Endometrium (tissue), 2 donors: ENCODE results near the gene FLT3.
"Not testable (repeated sequence)": the region's sequence is repeated elsewhere in the genome, so short reads cannot be mapped to it uniquely, and the experiment has no call there.

Experiments
- FAIRE-seq: peaks from 2 replicates; lab custom pipeline; 2012; peaks lifted over from hg19 to GRCh38; lab: Jason Lieb, UNC
- donor health status: control.
- donor health status: control.

Gene FLT3

GRCh38 chr13:28100150-28101121, at the start of gene FLT3:
FLT3 (minus strand) TSS chr13:28100576; CDS start chr13:28100510, 66 bp downstream.
- FAIRE-seq = no peak

DNA sequence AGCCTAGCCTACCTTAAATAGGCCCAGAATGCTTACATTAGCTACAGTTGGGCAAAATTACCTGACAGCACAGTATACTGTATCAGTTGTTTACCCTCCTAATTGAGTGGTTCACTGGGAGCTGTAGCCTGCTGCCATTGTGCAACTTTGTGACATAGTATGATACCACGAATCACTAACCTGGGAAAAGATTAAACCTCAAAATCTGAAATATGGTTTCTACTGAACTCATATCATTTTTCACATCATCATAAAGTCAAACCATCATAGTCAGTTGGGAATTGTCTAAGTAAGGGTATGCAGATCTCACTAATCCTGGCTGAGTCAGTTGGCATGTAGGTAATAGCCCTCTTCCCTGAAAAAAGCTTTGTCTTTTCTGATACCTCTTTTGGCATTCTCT, 47.1 kb upstream of the FLT3 start:
- no peak for FAIRE-seq

- no peak for FAIRE-seq
These were observed 44.7 kb upstream of the FLT3 start for GRCh38 chr13:28145049-28145448.

DNA sequence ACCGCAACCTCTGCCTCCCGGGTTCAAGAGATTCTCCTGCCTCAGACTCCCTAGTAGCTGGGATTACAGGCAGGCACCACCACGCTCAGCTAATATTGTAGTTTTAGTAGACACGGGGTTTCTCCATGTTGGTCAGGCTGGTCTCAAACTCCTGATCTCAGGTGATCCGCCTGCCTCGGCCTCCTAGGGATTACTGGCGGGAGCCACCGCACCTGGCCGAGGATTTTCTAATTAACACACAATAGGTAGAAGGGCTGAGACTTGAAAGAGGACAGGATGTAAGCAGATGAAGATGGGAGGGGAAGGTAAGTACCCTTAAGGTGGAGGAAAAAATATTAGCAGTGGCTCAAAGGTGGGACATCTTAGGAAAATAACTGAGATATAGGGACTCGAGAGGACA, 41.2 kb upstream of the FLT3 start:
- FAIRE-seq = not testable (repeated sequence)

- FAIRE-seq = no peak
These were observed 40.2 kb upstream of the FLT3 start for GRCh38 chr13:28140433-28141125.

DNA sequence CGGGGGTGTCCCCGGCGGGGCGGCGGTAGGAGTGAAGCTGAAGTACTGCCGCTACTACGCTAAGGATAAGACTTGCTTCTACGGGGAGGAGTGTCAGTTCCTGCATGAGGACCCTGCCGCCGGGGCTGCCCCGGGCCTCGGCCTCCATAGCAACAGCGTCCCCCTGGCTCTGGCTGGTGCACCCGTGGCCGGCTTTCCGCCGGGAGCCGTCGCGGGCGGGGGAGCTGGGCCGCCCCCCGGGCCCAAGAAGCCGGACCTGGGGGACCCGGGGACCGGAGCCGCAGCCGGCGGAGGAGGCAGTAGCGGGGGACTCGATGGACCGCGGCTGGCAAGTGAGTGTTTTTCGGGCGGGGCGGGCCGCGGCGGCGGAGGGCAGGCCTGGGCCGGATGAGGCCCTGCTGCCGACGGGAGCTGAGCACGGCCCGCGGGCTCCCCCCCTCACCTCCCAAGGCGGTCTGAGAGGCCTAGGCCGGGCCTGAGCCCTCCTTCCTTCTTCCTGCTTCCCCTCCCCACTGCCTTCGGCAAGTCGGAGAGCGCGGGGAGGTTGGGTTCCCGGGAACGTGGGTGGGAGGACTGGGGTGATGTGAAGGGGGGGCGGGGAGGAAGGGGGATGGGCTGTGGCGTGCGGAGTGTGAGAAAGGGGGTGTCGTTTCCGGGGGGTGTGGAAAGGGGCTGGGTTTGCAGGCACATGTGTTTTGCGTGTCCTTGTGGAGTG, 38.5 kb upstream of the FLT3 start:
- FAIRE-seq = no peak

DNA sequence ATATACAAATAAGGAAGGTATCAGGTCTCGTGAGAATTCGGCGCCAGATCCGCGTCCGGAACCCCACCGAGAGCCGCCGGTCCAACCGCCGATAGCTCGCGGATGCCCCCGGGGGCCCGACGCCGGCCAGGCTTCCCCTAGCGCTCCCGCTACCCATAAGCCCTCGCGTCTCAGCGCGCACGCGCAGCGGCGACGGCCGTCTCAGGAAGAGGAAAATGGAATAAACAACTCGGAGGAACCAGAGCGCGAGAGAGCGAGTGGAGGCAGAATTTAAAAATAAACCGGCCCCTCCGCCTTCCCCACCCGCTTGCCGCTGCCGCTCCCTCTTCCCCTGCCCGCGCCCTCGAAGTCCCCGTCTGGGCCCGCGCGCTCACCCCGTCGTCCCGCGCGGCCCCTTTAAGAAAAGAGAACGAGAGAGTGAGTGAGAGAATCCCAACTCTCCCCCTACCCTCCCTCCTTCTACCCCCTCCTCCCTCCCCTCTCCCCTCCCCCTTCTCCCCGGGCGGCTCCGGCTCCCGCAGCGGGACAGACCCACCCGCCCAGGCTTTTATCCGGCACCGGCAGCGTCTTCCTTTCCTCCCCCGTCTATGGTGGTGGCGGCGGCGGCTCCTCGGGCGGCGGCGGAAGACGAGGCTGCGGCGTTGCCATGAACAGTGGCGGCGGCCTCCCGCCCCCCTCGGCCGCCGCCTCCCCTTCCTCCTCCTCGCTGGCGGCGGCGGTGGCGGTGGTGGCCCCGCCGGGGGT, 37.8 kb upstream of the FLT3 start, which contains the start of gene PAN3:
TSS of gene PAN3 (plus strand) at position 534 of the 744 bp plus-strand sequence. CDS start at position 647, 113 bp downstream.
- FAIRE-seq = no peak

- no peak for FAIRE-seq
These were observed 37.2 kb upstream of the FLT3 start for GRCh38 chr13:28137596-28137995.

DNA sequence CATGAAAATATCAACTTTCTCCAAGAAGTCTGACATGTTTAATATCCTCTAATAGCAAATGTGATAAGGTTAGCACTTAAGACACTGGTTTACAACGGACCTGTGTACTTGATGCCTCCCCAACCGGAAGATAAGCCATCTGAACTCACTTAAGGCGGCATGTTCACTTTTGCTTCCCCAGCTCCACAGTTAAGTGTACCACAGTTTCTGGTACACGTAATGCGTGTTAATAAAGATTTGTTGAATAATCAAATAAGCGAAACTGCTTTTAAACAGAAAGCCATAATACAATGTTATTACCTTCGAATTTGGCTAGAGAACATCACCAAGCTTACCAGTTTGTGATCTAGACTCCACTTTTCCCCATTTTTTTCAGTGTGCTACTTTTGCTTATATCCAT, 36.5 kb upstream of the FLT3 start:
- FAIRE-seq = no peak

DNA sequence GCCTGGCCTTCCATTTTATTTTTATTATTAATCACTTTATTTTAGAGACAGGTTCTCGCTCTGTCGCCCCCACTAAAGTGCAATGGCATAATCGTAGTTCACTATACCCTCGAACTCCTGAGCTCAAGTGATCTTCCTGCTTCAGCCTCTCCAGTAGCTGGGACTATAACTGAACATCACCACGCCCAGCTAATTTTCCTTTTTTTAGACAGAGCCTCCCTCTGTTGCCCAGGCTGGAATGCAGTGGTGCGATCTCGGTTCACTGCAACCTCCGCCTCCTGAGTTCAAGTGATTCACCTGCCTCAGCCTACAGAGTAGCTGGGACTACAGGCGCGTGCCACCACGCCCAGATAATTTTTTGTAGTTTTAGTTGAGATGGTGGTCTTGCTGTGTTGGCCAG, 31.3 kb upstream of the FLT3 start:
- FAIRE-seq = no peak

DNA sequence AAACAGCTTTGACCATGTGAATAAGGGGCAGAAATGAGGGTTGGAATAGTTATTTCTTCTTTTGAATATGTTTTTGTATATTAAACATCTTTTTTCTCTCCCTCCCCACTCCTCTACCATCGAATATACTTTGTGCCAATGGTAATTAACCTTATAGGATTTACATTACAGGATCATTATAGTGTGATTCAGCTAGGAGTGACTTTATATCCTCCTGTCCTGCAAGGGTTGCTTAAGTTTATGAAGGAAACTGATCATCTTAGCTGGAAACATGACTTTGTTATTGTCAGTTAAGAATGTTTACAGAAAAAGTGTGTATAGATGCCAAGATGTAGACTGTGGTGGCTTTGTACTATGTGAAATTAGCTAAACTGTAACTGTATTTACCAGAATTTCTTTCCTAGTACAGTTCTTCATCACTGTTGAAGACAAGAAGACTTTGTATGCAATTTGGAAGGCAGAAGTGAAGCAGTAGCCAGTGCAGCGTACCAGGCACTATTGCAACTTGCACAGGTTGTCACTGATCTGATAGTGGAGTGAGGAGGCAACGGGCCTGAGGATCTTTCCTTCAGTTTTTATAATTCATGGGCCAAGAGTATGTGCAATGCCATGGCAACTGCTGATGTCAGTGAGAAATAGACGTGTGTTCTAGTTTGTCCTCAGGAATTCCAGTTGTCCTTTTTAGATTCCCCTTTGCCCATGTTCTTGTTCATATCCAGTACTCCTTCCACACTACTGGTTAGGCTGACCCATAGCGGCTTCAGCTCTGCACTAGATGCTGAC, 29.7 kb upstream of the FLT3 start:
- no peak for FAIRE-seq

DNA sequence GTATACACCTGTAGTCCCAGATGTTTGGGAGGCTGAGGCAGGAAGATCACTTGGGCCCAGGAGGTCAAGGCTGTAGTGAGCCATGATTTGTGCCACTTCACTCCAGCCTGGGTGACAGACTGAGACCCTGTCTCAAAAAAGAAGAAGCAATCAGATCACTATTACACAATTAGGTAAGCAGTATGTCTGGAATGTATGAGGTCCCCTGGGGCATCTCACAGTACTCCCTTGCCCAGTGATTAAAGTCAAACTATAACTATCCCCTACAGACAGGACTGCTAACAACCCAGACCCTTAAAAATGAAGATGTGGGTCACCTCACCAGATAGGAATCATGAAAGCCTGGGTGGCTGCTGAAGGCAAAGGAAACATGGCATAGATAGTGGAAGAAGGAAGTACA, 28.6 kb upstream of the FLT3 start:
- no peak for FAIRE-seq

GRCh38 chr13:28128030-28128429, 27.7 kb upstream of the FLT3 start:
- FAIRE-seq = no peak

DNA sequence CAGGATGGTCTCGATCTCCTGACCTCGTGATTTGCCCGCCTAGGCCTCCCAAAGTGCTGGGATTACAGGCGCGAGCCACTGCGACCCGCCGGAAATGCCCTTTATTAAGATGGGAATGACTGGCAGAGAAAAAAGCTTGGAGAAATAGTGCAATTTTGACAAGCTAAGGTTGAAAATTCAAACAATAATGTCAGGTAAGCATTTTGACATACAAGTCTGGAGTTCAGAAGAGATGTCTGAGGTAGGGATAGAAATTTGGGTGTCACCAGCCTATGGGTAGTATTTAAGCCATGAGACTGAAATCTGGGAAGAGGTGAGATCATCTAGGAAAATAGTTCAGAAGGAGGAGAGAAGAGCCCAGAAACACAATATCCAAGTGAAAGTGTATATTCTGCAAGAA, 20.8 kb upstream of the FLT3 start:
- no peak for FAIRE-seq

GRCh38 chr13:28120317-28120716, 19.9 kb upstream of the FLT3 start:
- FAIRE-seq = no peak

DNA sequence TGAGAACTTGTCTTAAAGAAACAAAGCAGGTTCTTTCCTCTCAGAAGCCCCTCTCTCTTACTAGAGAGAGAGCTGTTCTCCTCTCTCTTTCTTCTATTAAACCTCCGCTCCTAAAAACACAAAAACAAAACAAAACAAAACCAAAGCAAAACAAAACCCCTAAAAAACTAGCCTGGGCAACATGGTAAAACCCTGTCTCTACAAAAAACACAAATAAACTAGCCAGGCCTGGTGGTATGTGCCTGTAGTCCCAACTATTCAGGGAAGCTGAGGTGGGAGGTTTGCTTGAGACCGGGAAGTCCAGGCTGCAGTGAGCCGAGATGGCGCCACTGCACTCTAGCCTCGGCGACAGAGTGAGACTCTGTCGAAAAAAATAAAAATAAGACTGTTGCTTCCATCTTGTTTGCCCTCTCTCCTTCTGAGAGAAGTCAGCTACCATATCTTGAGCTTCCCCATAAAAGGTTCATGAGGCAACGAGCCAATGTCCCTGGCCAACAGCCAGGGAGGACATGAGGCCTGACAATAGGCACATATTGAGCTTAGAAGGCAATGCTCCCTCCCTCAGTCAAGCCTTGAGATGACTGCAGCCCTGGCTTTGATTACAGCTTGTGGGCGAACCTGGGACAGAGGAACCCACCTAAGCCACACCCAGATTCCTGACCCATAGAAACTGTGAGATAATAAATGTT, 17.5 kb upstream of the FLT3 start:
- no peak for FAIRE-seq

GRCh38 chr13:28116736-28117135, 16.4 kb upstream of the FLT3 start:
- FAIRE-seq = no peak

DNA sequence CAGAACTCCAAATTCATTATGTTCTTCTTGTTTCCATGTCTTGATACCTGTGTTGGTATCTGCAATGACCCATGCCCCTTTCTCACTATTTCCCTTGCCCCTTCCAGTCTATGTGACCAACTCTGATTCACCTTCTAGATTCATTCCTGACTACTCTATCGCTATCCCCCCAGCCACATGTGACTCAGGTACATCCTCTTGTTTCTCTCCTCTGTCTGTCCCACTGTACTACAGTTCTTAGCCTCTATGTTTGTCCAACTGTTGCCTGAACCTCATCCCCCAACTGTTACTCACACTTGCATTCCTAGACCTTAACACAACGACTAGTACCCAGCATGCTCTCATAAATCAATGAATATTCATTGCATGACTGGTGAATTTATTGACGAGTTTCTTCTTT, 10.0 kb upstream of the FLT3 start:
- no peak for FAIRE-seq

DNA sequence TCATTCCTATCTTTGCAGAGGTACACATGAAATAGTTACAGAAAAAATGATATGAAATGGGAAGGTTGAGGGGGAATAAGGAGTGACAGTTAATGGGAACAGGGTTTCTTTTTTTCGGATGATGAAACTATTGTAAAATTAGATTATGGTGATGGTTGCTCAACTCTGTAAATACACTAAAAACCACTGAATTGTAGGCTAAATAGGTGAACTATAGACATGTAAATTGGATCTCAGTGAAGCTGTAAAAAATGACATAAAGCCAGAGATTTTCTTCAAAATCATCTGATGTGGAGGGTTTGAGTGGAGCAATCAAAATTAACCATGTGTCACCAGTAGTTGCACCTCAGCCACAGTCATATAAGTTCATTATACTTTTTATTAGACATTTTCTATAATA, 6.6 kb upstream of the FLT3 start:
- FAIRE-seq = no peak

DNA sequence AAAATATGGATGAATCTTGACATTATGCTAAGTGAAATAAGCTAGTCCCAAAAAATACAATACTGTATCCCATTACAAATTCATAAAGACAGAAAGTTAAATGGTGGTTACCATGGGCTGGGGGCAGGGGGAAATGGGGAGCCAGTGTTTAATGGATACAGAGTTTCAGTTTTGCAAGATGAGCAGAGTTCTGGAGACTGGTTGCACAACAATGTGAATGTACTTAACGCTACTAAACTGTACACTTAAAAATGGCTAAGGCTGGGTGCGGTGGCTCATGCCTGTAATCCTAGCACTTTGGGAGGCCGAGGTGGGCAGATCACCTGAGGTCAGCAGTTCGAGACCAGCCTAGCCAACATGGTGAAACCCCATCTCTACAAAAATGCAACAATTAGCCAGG, 1.5 kb upstream of the FLT3 start:
- FAIRE-seq = not testable (repeated sequence)
